Heart left ventricle (tissue), 16 donors: ENCODE data around the gene GMPR. TPM values are rescaled to one million over a fixed set of nuclear protein-coding genes. Genes with fewer than 3 reads are reported as not detected.

Experiments
- ATAC-seq, 4 donors: fragments of 200-7000 bp; cut with Tn5 transposase; one replicate each; pipeline ENCODE4 v1.9.1; 2020 to 2022; ENCODE audit warnings: moderate library complexity in 4 of 4, mild to moderate bottlenecking in 3 of 4, moderate number of reproducible peaks in 1 of 4
- DNase-seq, 5 donors: peaks; one replicate each; pipeline ENCODE4 v3.0.0-alpha.2; 2020
- H3K27ac ChIP-seq, 12 donors: fragments of 200-600 bp; sonication (generic) in 4 of 12; one replicate each; pipeline versions ENCODE4 v1.5.0 to v1.8.0; 2016 to 2022; ENCODE audit warnings: mild to moderate bottlenecking in 2 of 12
- H3K27me3 ChIP-seq, 9 donors: fragments of 200-600 bp; sonication (generic) in 2 of 9; one replicate each; pipeline versions ENCODE4 v1.5.1 to v1.8.0; 2016 to 2022; ENCODE audit warnings: mild to moderate bottlenecking in 3 of 9
- H3K36me3 ChIP-seq, 9 donors: fragments of 200-600 bp; sonication (generic) in 2 of 9; one replicate each; pipeline versions ENCODE4 v1.5.0 to v1.8.0; 2018 to 2022; ENCODE audit warnings: mild to moderate bottlenecking in 2 of 9
- H3K4me1 ChIP-seq, 12 donors: fragments of 200-600 bp; sonication (generic) in 4 of 12; one replicate each; pipeline versions ENCODE4 v1.5.0 to v1.8.0; 2016 to 2022; ENCODE audit warnings: mild to moderate bottlenecking in 3 of 12
- H3K4me3 ChIP-seq, 12 donors: fragments of 200-600 bp; sonication (generic) in 4 of 12; one replicate each; pipeline versions ENCODE4 v1.5.0 to v1.8.0; 2017 to 2022; ENCODE audit warnings: mild to moderate bottlenecking in 9 of 12, moderate library complexity in 4 of 12
- H3K9me3 ChIP-seq, 12 donors: fragments of 200-600 bp; sonication (generic) in 4 of 12; one replicate each; pipeline versions ENCODE4 v1.5.0 to v1.8.0; 2016 to 2022; ENCODE audit warnings: mild to moderate bottlenecking in 1 of 12
- POLR2A ChIP-seq, 2 donors: fragments of 450-650 bp; IDR thresholded peaks; one replicate each; pipeline ENCODE4 v1.6.1; 2017; ENCODE audit warnings: antibody characterized with exemption in 2 of 2, mild to moderate bottlenecking in 2 of 2, moderate library complexity in 2 of 2
- WGBS, 4 donors: extraction: QIAGEN DNeasy Blood & Tissue Kit in 2 of 4; methylation state at CpG; one replicate each; pipeline versions ENCODE4 v1.1.5 to v1.1.7; 2013 to 2018; 5-methylcytosine and 5-hydroxymethylcytosine counted together
- intact Hi-C, 10 donors: fragments of 100-400 bp; cut with DNase I; formaldehyde crosslinking; loops; one replicate each; pipeline versions ENCODE4 v1.11.1 to v1.14.2; 2022
- polyA plus RNA-seq, 2 donors: library from polyadenylated mRNA; stranded (reverse); fragments of 200-250 nt; gene quantifications; one replicate each; pipeline ENCODE4 v1.2.3, GENCODE V29; 2013
- total RNA-seq, 9 donors: library from RNA; depleted of rRNA in 2 of 9; stranded (reverse); fragments of >200 nt in 2 of 9; fragmentation: NEBNext Ultra II Directional in 3 of 9; extraction: Animal tissue kit (Norgen Biotek cat#: 25700) in 3 of 9; gene quantifications; one replicate each; pipeline versions ENCODE4 v1.1.0 to v1.2.4, GENCODE V29; 2016 to 2023
- TF ChIP-seq, protein P1 (sequence below), 12 donors: fragments of 200-600 bp; sonication (generic) in 4 of 12; IDR thresholded peaks; one replicate each; pipeline versions ENCODE4 v1.5.0 to v1.8.0; 2018 to 2022; ENCODE audit warnings: antibody characterized with exemption in 12 of 12, mild to moderate bottlenecking in 5 of 12
- donor health status: ischemic (EF 13 %, LVEDD 7.1; RV severe dilation, severe dysfunction).
- donor health status: healthy with polysubstance abuse.
- donor health status: DM: no; HTN: yes; CAD: no.
- donor health status: DM: no; HTN: no; CAD: no.
- donor health status: ischemic (EF 25% LVEDD 6.9; RV normal size, moderate dysfunction).
- donor health status: ischemic (EF 25% LVEDD 5.7; RV mildly dilated, moderate dysfunction).
- donor health status: healthy.
- donor health status: DM: yes; HTN: yes; CAD: no.
- donor health status: ischemic (EF 35%, LVEDD 5.7; RV mildly dilated, moderate dysfunction).
- donor health status: nonischemic (EF 11% LVEDD 7.7; RV severe dilation, severe dysfunction).
- donor health status: DM: yes; HTN: yes; CAD: no.
- donor health status: PGD.
- donor health status: ischemic (EF 29% LVEDD 5.4; RV normal size, mild dysfunction).
- donor health status: nonischemic (EF 23%, LVEDD 6.1; RV moderate dilation, normal function).

Gene GMPR
- total and polyA plus RNA-seq, 11 donors: 67.8 to 294 (median 120) TPM

DNA sequence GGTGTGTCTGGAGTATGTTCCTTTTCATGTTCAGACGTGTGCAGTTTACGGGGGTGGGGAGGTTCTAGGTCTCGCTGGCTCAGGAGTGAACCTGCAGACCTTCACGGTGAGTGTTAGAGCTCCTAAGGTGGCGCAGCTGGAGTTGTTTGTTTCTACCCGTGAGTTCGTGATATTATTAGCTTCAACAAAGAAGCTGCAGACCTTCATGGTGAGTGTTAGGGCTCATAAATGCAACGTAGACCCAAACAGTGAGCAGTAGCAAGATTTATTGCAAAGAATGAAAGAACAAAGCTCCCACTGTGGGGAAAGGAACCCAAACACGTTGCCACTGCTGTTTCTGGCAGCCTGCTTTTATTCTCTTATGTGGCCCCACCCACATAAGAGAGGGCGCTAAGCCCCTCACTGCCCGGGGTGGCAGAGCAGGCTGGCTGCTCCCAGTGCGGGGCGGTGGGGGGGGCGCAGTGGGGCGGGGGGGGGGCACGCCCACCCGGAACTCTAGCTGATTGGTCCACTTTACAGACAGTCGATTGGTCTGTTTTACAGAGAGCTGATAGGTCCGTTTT lies 41.3 kb upstream of the GMPR start:
- intact Hi-C loops: no loop called here
- no peak for ATAC-seq
- 84 to 88% (median 85%) methylated on average over 13 to 19 of the region's 19 CpGs for WGBS, 4 donors
- Histone ChIP-seq H3K4me1 (peaks cover 0 to 5% (median 0%) of the 10 kb centered on the region in 12 donors), H3K36me3 (no peaks in the 10 kb centered on the region), H3K27ac (no peak overlapping the region), H3K27me3 (peaks cover 0 to 10% (median 0%) of the 10 kb centered on the region in 9 donors), H3K4me3 (no peak overlapping the region), H3K9me3 (no peaks in the 10 kb centered on the region)
- TF ChIP-seq, protein P1, sequence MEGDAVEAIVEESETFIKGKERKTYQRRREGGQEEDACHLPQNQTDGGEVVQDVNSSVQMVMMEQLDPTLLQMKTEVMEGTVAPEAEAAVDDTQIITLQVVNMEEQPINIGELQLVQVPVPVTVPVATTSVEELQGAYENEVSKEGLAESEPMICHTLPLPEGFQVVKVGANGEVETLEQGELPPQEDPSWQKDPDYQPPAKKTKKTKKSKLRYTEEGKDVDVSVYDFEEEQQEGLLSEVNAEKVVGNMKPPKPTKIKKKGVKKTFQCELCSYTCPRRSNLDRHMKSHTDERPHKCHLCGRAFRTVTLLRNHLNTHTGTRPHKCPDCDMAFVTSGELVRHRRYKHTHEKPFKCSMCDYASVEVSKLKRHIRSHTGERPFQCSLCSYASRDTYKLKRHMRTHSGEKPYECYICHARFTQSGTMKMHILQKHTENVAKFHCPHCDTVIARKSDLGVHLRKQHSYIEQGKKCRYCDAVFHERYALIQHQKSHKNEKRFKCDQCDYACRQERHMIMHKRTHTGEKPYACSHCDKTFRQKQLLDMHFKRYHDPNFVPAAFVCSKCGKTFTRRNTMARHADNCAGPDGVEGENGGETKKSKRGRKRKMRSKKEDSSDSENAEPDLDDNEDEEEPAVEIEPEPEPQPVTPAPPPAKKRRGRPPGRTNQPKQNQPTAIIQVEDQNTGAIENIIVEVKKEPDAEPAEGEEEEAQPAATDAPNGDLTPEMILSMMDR (IDR thresholded peaks at IDR 0.05): no peak
- DNase-seq: no peak

DNA sequence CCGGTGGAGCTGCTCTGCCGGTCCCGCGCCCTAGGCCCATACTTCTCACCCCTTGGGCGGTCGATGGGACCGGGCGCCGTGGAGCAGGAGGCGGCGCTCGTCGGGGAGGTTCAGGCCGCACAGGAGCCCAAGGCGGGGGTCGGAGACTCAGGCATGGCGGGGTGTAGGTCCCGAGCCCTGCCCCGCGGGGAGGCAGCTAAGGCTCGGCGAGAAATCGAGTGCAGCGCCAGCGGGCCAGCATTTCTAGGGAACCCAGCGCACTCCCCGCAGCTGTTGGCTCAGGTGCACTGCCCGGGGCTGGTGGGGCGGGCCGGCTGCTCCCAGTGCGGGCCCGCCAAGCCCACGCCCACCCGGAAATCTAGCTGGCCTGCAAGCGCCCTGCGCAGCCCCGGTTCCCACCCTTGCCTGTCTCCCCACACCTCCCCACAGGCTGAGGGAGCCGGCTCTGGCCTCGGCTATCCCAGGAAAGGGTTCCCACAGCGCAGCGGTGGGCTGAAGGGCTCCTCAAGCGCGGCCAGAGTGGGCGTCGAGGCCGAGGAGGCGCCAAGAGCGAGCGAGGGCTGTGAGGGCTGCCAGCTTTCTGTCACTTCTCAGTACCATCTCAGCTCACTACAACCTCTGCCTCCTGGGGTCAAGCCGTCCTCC lies 40.2 kb upstream of the GMPR start:
- no peaks in the 10 kb centered on the region for H3K36me3 ChIP-seq
- H3K4me1 ChIP-seq: peaks cover 0 to 5% (median 0%) of the 10 kb centered on the region in 12 donors
- H3K9me3 ChIP-seq: no peaks in the 10 kb centered on the region
- peaks cover 0 to 5% (median 0%) of the 10 kb centered on the region in 9 donors for H3K27me3 ChIP-seq
- ATAC-seq (no peak), DNase-seq (no peak)
- intact Hi-C loops: no loop called here
- 72 to 96% (median 93%) methylated on average over 25 to 50 of the region's 50 CpGs for WGBS, 4 donors
- no peak overlapping the region for H3K27ac ChIP-seq
- H3K4me3 ChIP-seq: peak overlapping the region in 1 of 12 donors; percentile 1
- TF ChIP-seq, protein P1 (IDR thresholded peaks at IDR 0.05): no peak
- no peak for TF ChIP-seq POLR2A (IDR thresholded peaks at IDR 0.05)

DNA sequence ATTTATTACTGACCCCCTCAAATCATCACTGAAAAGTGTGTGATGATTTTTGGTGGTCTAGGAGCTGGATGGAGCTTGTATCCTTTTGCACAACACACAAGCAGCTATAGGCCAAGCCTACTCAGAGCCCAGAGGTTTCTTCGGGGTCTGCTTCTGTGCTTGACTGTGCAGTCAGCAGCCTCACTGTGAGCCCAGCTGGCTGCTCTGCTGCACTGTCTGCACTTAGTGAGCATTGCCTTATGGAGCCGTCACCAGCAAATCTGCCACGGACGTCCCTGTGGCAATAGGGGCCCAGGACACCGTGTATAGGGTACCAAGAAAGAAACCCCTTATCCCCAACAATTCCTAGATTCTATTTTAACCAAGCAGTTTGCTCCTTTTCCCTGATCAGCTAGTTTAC lies 38.6 kb upstream of the GMPR start:
- TF ChIP-seq POLR2A (IDR thresholded peaks at IDR 0.05): no peak
- TF ChIP-seq, protein P1 (IDR thresholded peaks at IDR 0.05): no peak
- Histone ChIP-seq H3K27ac (peak overlapping the region in 3 of 12 donors; percentile 17 to 40 (median 32)), H3K36me3 (no peaks in the 10 kb centered on the region), H3K4me1 (peaks cover 0 to 5% (median 0%) of the 10 kb centered on the region in 12 donors), H3K9me3 (no peaks in the 10 kb centered on the region), H3K4me3 (peak overlapping the region in 6 of 12 donors; percentile 4 to 47 (median 28)), H3K27me3 (peaks cover 0 to 5% (median 0%) of the 10 kb centered on the region in 9 donors)
- 63 to 84% (median 70%) methylated on average over 5 of the region's 5 CpGs for WGBS, 4 donors
- intact Hi-C loops: no loop called here
- DNase-seq (no peak), ATAC-seq (peak in 2 of 4 donors; percentile 49 to 64)

DNA sequence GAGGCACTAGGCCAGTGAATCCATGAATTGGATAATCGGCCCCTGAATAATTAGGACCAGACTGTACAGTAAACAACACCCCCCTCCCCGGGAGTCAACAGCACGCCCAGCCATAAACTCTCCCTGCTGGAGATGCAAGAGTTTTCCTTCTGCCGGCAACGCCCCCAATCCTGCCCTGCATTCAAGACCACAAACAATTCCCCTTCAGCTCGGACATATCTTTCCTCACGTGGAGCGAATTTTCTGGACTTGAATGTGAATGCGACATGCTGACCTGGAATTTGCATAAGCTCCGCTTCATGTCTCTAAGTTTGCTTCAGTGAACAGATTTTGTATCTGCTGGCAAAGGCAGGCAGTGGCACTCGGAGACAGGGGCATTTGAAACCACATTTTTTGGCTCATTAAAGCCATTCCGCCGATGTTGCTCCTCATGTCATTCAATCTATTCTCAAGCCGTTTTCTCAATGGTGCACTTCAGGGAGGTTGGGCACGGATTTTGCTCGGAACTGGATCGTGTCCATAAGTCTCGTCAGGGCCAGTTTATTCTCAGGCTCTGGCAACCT lies 38.0 kb upstream of the GMPR start:
- Histone ChIP-seq H3K27ac (peak overlapping the region in 5 of 12 donors; percentile 17 to 40 (median 31)), H3K27me3 (peaks cover 0 to 5% (median 0%) of the 10 kb centered on the region in 9 donors), H3K4me3 (peak overlapping the region in 8 of 12 donors; percentile 4 to 47 (median 24)), H3K4me1 (peaks cover 0 to 11% (median 0%) of the 10 kb centered on the region in 12 donors), H3K9me3 (no peaks in the 10 kb centered on the region), H3K36me3 (no peaks in the 10 kb centered on the region)
- ATAC-seq (no peak), DNase-seq (no peak)
- WGBS, 4 donors: 61 to 73% (median 71%) methylated on average over 18 of the region's 18 CpGs
- intact Hi-C loops: no loop called here
- TF ChIP-seq, protein P1 (IDR thresholded peaks at IDR 0.05): no peak
- no peak for TF ChIP-seq POLR2A (IDR thresholded peaks at IDR 0.05)
